Mucosa of rectum (tissue), 2 donors: ENCODE results near the gene DUSP19.
"Not testable (repeated sequence)": the region's sequence is repeated elsewhere in the genome, so short reads cannot be mapped to it uniquely, and the experiment has no call there.

Experiments
- H3K27ac ChIP-seq, 2 donors: one replicate each; pipeline ENCODE4 v1.7.0; 2013; ENCODE audit warnings: inconsistent platforms in 2 of 2, low read depth in 2 of 2, low read length in 2 of 2
- H3K27me3 ChIP-seq, 2 donors: one replicate each; pipeline ENCODE4 v1.7.0; 2013; ENCODE audit warnings: low read length in 2 of 2; ENCODE audit not compliant: control insufficient read depth in 2 of 2, insufficient read depth in 2 of 2
- H3K36me3 ChIP-seq, 2 donors: one replicate each; pipeline ENCODE4 v1.7.0; 2013; ENCODE audit warnings: low read length in 2 of 2; ENCODE audit not compliant: control insufficient read depth in 2 of 2, insufficient read depth in 2 of 2
- H3K4me1 ChIP-seq, 2 donors: one replicate each; pipeline ENCODE4 v1.7.0; 2013; ENCODE audit warnings: low read length in 2 of 2, mild to moderate bottlenecking in 1 of 2; ENCODE audit not compliant: control insufficient read depth in 2 of 2, insufficient read depth in 2 of 2
- H3K4me3 ChIP-seq, 2 donors: one replicate each; pipeline ENCODE4 v1.7.0; 2013; ENCODE audit warnings: low read length in 2 of 2
- H3K9ac ChIP-seq, 2 donors: one replicate each; pipeline ENCODE4 v1.7.0; 2013; ENCODE audit warnings: low read length in 2 of 2, low read depth in 1 of 2, mild to moderate bottlenecking in 1 of 2
- H3K9me3 ChIP-seq, 2 donors: one replicate each; pipeline ENCODE4 v1.7.0; 2013; ENCODE audit warnings: low read length in 2 of 2; ENCODE audit not compliant: control insufficient read depth in 2 of 2
- donor health status: healthy.
- donor health status: Normal muscosa, but diverticular disease.

DUSP19 gene

GRCh38 chr2:183037553-183038340, 40.8 kb upstream of the DUSP19 start:
- Histone ChIP-seq H3K27ac (peak overlapping the region; percentile 94 to 96), H3K27me3 (no peaks in the 10 kb centered on the region), H3K4me1 (peaks cover 14 to 17% of the 10 kb centered on the region in 2 donors), H3K36me3 (no peaks in the 10 kb centered on the region), H3K9ac (peak overlapping the region; percentile 69 to 86), H3K4me3 (peak overlapping the region; percentile 65 to 87), H3K9me3 (no peaks in the 10 kb centered on the region)

GRCh38 chr2:183038341-183039300, 39.9 kb upstream of the DUSP19 start, which contains the start of gene NCKAP1:
Gene NCKAP1, minus strand, starts transcription at chr2:183038457. Its CDS starts 358 bp downstream, at chr2:183038099.
- H3K36me3 ChIP-seq = no peaks in the 10 kb centered on the region
- H3K9me3 ChIP-seq = no peaks in the 10 kb centered on the region
- peak within 1 kb of the TSS; percentile 69 to 86 for H3K9ac ChIP-seq
- H3K4me1 ChIP-seq = peaks cover 11 to 17% of the 10 kb centered on the region in 2 donors
- H3K27ac ChIP-seq = peak within 1 kb of the TSS; percentile 94 to 96
- H3K27me3 ChIP-seq = no peaks in the 10 kb centered on the region
- H3K4me3 ChIP-seq = peak within 1 kb of the TSS; percentile 73 to 87

- peaks cover 8 to 12% of the 10 kb centered on the region in 2 donors for H3K4me1 ChIP-seq
- no peak overlapping the region for H3K9ac ChIP-seq
- no peak overlapping the region for H3K4me3 ChIP-seq
- H3K27ac ChIP-seq = no peak overlapping the region
- no peaks in the 10 kb centered on the region for H3K27me3 ChIP-seq
- H3K9me3 ChIP-seq = no peaks in the 10 kb centered on the region
- no peaks in the 10 kb centered on the region for H3K36me3 ChIP-seq
Measured at GRCh38 chr2:183040604-183041003, 37.9 kb upstream of the DUSP19 start.

- H3K9me3 ChIP-seq, H3K36me3 ChIP-seq, H3K4me3 ChIP-seq, H3K4me1 ChIP-seq, H3K27ac ChIP-seq, H3K27me3 ChIP-seq, H3K9ac ChIP-seq: not testable (repeated sequence)
Measured at GRCh38 chr2:183043580-183043979, 35.0 kb upstream of the DUSP19 start.

GRCh38 chr2:183047486-183048125, 30.9 kb upstream of the DUSP19 start:
- H3K27me3 ChIP-seq, H3K4me1 ChIP-seq: not testable (repeated sequence)

GRCh38 chr2:183049420-183049819, 29.1 kb upstream of the DUSP19 start:
- H3K36me3 ChIP-seq = no peaks in the 10 kb centered on the region
- H3K27ac ChIP-seq = no peak overlapping the region
- H3K4me3 ChIP-seq = no peak overlapping the region
- no peaks in the 10 kb centered on the region for H3K9me3 ChIP-seq
- no peaks in the 10 kb centered on the region for H3K4me1 ChIP-seq
- no peak overlapping the region for H3K9ac ChIP-seq
- H3K27me3 ChIP-seq = no peaks in the 10 kb centered on the region

More at GRCh38 chr2:183047486-183048125, 30.9 kb upstream of the DUSP19 start:
- H3K4me3 ChIP-seq, H3K9ac ChIP-seq, H3K9me3 ChIP-seq, H3K36me3 ChIP-seq, H3K27ac ChIP-seq: not testable (repeated sequence)

- Histone ChIP-seq H3K9me3 (no peaks in the 10 kb centered on the region), H3K27ac (no peak overlapping the region), H3K4me3 (no peak overlapping the region), H3K36me3 (no peaks in the 10 kb centered on the region), H3K27me3 (no peaks in the 10 kb centered on the region), H3K4me1 (peaks cover 0 to 3% of the 10 kb centered on the region in 2 donors), H3K9ac (no peak overlapping the region)
Measured at GRCh38 chr2:183057333-183057985, 21.1 kb upstream of the DUSP19 start.

GRCh38 chr2:183059561-183059960, 19.0 kb upstream of the DUSP19 start:
- Histone ChIP-seq H3K4me1 (peaks cover 0 to 3% of the 10 kb centered on the region in 2 donors), H3K9me3 (no peaks in the 10 kb centered on the region), H3K9ac (no peak overlapping the region), H3K27ac (no peak overlapping the region), H3K36me3 (no peaks in the 10 kb centered on the region), H3K4me3 (no peak overlapping the region), H3K27me3 (no peaks in the 10 kb centered on the region)

- no peak overlapping the region for H3K9ac ChIP-seq
- H3K27me3 ChIP-seq = no peaks in the 10 kb centered on the region
- no peaks in the 10 kb centered on the region for H3K9me3 ChIP-seq
- H3K27ac ChIP-seq = no peak overlapping the region
- H3K36me3 ChIP-seq = no peaks in the 10 kb centered on the region
- H3K4me3 ChIP-seq = no peak overlapping the region
- peaks cover 0 to 3% of the 10 kb centered on the region in 2 donors for H3K4me1 ChIP-seq
Measured at GRCh38 chr2:183060571-183061231, 17.8 kb upstream of the DUSP19 start.
